Measurements from ENCODE around the gene BBS9.

Gene BBS9

DNA sequence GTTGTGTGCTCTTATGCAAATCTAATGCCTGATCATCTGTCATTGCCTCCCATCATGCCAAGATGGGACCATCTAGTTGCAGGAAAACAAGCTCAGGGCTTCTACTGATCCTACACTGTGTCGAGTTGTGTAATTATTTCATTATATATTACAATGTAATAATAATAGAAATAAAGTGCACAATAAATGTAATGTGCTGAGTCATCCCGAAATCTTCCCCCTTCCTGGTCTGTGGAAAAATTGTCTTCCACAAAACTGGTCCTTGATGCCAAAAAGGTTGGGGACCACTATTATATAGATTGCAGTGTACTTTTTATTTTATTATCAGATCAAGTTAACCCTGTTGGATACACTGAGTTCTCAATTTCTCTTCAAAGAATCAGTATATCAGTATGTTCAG is 50.2 kb downstream of the BBS9 start:
- Mint-ChIP-seq H3K36me3 (ENCODE audit: low read depth) (peaks cover 25% of the 10 kb centered on the region), H3K9me3 (no peaks in the 10 kb centered on the region), H3K27ac (no peak overlapping the region), H3K4me1 (peaks cover 6% of the 10 kb centered on the region), H3K27me3 (ENCODE audit: low read depth) (no peaks in the 10 kb centered on the region), H3K4me3 (no peak overlapping the region)
- TF ChIP-seq, protein P1, sequence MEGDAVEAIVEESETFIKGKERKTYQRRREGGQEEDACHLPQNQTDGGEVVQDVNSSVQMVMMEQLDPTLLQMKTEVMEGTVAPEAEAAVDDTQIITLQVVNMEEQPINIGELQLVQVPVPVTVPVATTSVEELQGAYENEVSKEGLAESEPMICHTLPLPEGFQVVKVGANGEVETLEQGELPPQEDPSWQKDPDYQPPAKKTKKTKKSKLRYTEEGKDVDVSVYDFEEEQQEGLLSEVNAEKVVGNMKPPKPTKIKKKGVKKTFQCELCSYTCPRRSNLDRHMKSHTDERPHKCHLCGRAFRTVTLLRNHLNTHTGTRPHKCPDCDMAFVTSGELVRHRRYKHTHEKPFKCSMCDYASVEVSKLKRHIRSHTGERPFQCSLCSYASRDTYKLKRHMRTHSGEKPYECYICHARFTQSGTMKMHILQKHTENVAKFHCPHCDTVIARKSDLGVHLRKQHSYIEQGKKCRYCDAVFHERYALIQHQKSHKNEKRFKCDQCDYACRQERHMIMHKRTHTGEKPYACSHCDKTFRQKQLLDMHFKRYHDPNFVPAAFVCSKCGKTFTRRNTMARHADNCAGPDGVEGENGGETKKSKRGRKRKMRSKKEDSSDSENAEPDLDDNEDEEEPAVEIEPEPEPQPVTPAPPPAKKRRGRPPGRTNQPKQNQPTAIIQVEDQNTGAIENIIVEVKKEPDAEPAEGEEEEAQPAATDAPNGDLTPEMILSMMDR (IDR thresholded peaks at IDR 0.05; ENCODE audit: unreplicated experiment in 3 of 3), result no peak

DNA sequence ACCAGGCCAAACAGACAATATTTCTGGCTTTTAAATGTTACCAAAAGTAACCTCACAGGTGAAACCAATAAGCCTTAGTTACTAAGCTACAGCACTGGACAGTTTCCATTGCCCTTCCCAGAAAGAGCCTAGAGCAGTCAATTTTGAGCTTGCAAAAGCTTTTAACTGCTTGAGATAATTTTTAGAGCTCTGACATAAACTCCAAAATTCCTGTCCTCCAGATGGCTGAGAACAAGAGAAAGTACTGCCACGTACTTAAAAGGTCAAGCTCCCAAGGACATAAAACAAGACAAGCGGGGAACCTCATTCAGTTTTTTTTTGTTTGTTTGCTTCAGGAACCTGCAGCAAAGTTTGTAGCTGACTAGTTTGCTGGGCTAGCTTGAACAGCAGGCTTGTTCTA is 54.1 kb downstream of the BBS9 start:
- no peaks in the 10 kb centered on the region for H3K9me3 Mint-ChIP-seq
- H3K27me3 Mint-ChIP-seq (ENCODE audit: low read depth), result no peaks in the 10 kb centered on the region
- H3K4me1 Mint-ChIP-seq, result peaks cover 11% of the 10 kb centered on the region
- TF ChIP-seq, protein P1 (IDR thresholded peaks at IDR 0.05; ENCODE audit: unreplicated experiment in 3 of 3), result no peak
- peaks cover 24% of the 10 kb centered on the region for H3K36me3 Mint-ChIP-seq (ENCODE audit: low read depth)
- H3K27ac Mint-ChIP-seq, result peak overlapping the region in 2 of 3 experiments; percentile 22 to 31
- H3K4me3 Mint-ChIP-seq, result no peak overlapping the region

DNA sequence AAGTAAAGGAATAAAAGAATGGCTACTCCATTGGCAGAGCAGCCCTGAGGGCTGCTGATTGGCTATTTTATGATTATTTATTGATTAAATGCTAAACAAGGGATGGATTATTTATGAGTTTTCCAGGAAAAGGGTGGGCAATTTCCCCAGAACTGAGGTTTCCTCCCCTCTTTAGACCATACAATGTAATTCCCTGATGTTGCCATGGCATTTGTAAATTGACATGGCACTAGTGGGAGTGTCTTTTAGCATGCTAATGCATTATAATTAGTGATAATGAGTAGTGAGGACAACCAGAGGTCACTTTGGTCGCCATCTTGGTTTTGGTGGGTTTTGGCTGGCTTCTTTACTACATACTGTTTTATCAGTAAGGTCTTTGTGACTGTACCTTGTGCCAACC is 55.5 kb downstream of the BBS9 start:
- no peak overlapping the region for H3K27ac Mint-ChIP-seq
- TF ChIP-seq, protein P1 (IDR thresholded peaks at IDR 0.05; ENCODE audit: unreplicated experiment in 3 of 3), result no peak
- no peak overlapping the region for H3K4me3 Mint-ChIP-seq
- peaks cover 13% of the 10 kb centered on the region for H3K36me3 Mint-ChIP-seq (ENCODE audit: low read depth)
- peaks cover 11% of the 10 kb centered on the region for H3K4me1 Mint-ChIP-seq
- no peaks in the 10 kb centered on the region for H3K9me3 Mint-ChIP-seq
- H3K27me3 Mint-ChIP-seq (ENCODE audit: low read depth), result no peaks in the 10 kb centered on the region

DNA sequence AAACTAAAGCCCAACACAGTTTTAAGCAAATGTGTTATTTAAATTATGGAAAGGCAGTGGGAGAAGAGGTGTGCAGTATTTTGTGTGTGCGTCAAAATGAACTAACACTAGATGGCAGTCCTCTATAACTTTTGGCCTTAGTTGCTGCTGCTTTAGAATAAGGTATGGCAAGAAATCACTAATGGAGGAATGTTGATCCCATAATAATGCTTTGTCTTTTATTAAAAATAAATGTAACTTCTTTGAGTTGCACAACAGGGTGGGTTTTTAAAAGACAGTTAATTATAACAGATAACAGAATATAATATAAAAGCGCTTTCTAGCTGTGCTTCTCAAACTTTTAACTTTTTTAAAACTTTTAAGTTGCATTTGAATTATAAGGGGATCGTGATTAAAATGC is 56.4 kb downstream of the BBS9 start:
- TF ChIP-seq, protein P1 (IDR thresholded peaks at IDR 0.05; ENCODE audit: unreplicated experiment in 3 of 3), result peak; percentile 68 to 80 (median 80)
- peaks cover 15% of the 10 kb centered on the region for H3K4me1 Mint-ChIP-seq
- peaks cover 7% of the 10 kb centered on the region for H3K36me3 Mint-ChIP-seq (ENCODE audit: low read depth)
- H3K9me3 Mint-ChIP-seq, result no peaks in the 10 kb centered on the region
- no peaks in the 10 kb centered on the region for H3K27me3 Mint-ChIP-seq (ENCODE audit: low read depth)
- H3K27ac Mint-ChIP-seq, result no peak overlapping the region
- H3K4me3 Mint-ChIP-seq, result no peak overlapping the region

DNA sequence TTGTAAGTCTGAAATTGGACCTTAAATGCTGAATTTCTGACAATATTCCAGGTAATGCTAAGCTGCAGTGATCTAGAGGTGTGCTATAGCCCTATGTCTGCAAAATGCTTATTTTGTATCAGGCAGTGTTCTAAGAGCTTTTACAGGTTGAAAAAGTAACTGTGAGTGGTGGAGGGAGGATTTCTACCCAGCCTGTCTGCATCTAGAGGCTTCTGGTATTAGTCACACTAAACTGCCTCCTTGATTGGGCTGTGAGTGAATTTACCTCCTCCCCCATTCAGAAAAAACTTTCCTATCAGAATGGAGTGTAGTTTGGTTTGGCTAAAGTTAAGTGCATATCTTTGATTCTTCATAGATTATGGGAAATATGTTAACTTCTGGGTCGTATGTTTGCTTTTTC is 56.8 kb downstream of the BBS9 start:
- Mint-ChIP-seq H3K27ac (no peak overlapping the region), H3K27me3 (ENCODE audit: low read depth) (no peaks in the 10 kb centered on the region), H3K36me3 (ENCODE audit: low read depth) (peaks cover 3% of the 10 kb centered on the region), H3K4me3 (no peak overlapping the region), H3K9me3 (no peaks in the 10 kb centered on the region), H3K4me1 (peaks cover 16% of the 10 kb centered on the region)
- TF ChIP-seq, protein P1 (IDR thresholded peaks at IDR 0.05; ENCODE audit: unreplicated experiment in 3 of 3), result no peak

DNA sequence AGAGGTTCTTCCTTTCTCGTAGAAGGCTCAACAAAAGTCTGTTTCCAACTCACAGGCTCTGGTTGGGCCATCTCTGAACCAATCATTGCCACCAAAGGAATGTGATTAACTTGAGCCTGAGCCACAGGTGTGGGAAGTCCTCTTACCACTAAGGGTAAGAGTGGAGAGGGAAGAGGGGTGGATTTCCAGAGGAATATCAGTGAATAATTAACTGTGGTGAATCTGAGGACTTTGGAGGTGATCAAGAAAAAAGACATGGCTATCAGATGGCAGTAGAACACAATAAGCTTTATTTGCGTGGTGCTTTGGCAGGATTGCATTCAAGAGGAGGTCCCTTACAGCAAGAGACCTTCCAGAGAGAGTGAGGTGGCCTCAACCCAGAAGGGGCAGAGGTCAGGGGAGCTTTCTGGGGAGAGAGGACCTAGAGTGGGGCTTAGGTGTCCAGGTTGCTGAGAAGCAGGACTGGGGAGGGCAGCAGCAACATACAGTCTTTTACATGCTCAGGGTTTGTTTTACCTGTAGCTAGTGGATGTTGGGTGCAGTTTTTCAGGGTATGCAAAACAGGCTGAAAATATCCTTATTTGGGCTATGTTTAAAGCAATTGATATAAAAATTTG is 61.4 kb downstream of the BBS9 start:
- no peaks in the 10 kb centered on the region for H3K9me3 Mint-ChIP-seq
- H3K36me3 Mint-ChIP-seq (ENCODE audit: low read depth), result peaks cover 10% of the 10 kb centered on the region
- peak overlapping the region in 1 of 3 experiments; percentile 59 for H3K27ac Mint-ChIP-seq
- peaks cover 8% of the 10 kb centered on the region for H3K4me1 Mint-ChIP-seq
- H3K27me3 Mint-ChIP-seq (ENCODE audit: low read depth), result no peaks in the 10 kb centered on the region
- TF ChIP-seq, protein P1 (IDR thresholded peaks at IDR 0.05; ENCODE audit: unreplicated experiment in 3 of 3), result no peak
- no peak overlapping the region for H3K4me3 Mint-ChIP-seq

Measured in nephron (organoid).